IMR-90 (cell line): Measurements from ENCODE around the gene ADGRB3.

Experiments
- BHLHE40 ChIP-seq: fragments of 150-350 bp; IDR thresholded peaks from 2 replicates; pipeline ENCODE4 v1.6.1; 2016; ENCODE audit warnings: mild to moderate bottlenecking, low read depth, low read length
- CHD1 ChIP-seq: IDR thresholded peaks from 2 replicates; pipeline ENCODE4 v1.6.1; 2012; ENCODE audit warnings: low read depth, low read length, improper control_type of control experiment
- FOS ChIP-seq: fragments of 150-350 bp; IDR thresholded peaks from 2 replicates; pipeline ENCODE4 v1.6.1; 2016; ENCODE audit warnings: low read depth, low read length
- MAFK ChIP-seq: IDR thresholded peaks from 2 replicates; pipeline ENCODE4 v1.6.1; 2012; ENCODE audit warnings: low read depth, low read length, improper control_type of control experiment
- MAZ ChIP-seq: IDR thresholded peaks from 2 replicates; pipeline ENCODE4 v1.6.1; 2012; ENCODE audit warnings: low read depth, mild to moderate bottlenecking, low read length, improper control_type of control experiment, moderate library complexity, borderline replicate concordance
- NFE2L2 ChIP-seq: fragments of 150-350 bp; IDR thresholded peaks from 2 replicates; pipeline ENCODE4 v1.6.1; 2016; ENCODE audit warnings: low read depth, mild to moderate bottlenecking, low read length
- POLR2A ChIP-seq: IDR thresholded peaks from 2 replicates; pipeline ENCODE4 v1.6.1; 2012; ENCODE audit warnings: mild to moderate bottlenecking, low read depth, low read length
- RAD21 ChIP-seq: IDR thresholded peaks from 2 replicates; pipeline ENCODE4 v1.6.1; 2012; ENCODE audit warnings: low read length, improper control_type of control experiment
- SMC3 ChIP-seq: fragments of 150-350 bp; IDR thresholded peaks from 2 replicates; pipeline ENCODE4 v1.6.1; 2016; ENCODE audit warnings: low read depth, mild to moderate bottlenecking, antibody characterized with exemption, low read length, moderate library complexity
- TF ChIP-seq, protein P1 (sequence below): conservative IDR thresholded peaks from 2 replicates; pipeline ENCODE4 v1.5.1; 2012; ENCODE audit warnings: mild to moderate bottlenecking, low read depth, low read length, improper control_type of control experiment
- TF ChIP-seq, protein P2 (sequence below): fragments of 150-350 bp; IDR thresholded peaks from 2 replicates; pipeline ENCODE4 v1.6.1; 2016; ENCODE audit warnings: low read depth, mild to moderate bottlenecking, low read length, moderate library complexity, borderline replicate concordance
- TF ChIP-seq, protein P3 (sequence below): fragments of 150-350 bp; IDR thresholded peaks from 2 replicates; pipeline ENCODE4 v1.6.1; 2017; ENCODE audit warnings: mild to moderate bottlenecking, antibody characterized with exemption, low read length, low read depth

DNA sequence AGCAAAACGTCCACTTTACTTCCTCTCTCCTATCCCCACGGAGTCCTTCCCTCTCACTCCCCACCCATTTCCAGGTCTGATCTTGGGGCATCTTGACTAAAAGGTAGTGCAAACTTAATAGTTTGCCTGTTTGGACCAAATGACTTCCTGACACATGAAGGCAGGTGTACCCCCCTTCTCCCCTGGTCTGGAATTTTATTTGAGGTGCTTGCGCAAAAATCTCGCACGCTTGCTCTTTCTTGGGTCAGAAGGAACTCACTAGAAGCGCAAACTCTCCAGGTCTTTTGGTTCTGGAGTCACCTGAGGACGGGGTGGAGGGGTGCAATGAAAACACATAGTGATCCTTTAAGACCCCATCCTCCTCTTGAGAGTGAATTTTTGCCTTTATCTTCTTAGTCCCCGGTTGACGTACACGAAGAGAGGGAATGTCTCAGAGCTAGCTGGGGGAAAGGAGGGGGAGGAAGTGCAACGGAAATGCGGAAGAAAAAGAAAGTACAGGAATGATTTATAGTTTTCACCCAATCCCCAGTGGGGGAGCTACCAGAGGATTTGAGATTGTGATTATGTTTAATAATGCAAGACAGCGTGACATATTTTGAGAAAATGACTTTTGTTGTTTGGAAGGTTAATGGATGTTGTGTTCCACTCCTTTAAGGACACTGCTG is 4.9 kb downstream of the ADGRB3 start:
- TF ChIP-seq NFE2L2 (no peak), POLR2A (no peak), BHLHE40 (no peak), RAD21 (no peak), MAFK (no peak), SMC3 (no peak), MAZ (no peak), CHD1 (no peak), FOS (no peak)
- TF ChIP-seq, protein P1, sequence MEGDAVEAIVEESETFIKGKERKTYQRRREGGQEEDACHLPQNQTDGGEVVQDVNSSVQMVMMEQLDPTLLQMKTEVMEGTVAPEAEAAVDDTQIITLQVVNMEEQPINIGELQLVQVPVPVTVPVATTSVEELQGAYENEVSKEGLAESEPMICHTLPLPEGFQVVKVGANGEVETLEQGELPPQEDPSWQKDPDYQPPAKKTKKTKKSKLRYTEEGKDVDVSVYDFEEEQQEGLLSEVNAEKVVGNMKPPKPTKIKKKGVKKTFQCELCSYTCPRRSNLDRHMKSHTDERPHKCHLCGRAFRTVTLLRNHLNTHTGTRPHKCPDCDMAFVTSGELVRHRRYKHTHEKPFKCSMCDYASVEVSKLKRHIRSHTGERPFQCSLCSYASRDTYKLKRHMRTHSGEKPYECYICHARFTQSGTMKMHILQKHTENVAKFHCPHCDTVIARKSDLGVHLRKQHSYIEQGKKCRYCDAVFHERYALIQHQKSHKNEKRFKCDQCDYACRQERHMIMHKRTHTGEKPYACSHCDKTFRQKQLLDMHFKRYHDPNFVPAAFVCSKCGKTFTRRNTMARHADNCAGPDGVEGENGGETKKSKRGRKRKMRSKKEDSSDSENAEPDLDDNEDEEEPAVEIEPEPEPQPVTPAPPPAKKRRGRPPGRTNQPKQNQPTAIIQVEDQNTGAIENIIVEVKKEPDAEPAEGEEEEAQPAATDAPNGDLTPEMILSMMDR: no peak
- TF ChIP-seq, protein P2, sequence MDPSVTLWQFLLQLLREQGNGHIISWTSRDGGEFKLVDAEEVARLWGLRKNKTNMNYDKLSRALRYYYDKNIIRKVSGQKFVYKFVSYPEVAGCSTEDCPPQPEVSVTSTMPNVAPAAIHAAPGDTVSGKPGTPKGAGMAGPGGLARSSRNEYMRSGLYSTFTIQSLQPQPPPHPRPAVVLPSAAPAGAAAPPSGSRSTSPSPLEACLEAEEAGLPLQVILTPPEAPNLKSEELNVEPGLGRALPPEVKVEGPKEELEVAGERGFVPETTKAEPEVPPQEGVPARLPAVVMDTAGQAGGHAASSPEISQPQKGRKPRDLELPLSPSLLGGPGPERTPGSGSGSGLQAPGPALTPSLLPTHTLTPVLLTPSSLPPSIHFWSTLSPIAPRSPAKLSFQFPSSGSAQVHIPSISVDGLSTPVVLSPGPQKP: no peak
- TF ChIP-seq, protein P3, sequence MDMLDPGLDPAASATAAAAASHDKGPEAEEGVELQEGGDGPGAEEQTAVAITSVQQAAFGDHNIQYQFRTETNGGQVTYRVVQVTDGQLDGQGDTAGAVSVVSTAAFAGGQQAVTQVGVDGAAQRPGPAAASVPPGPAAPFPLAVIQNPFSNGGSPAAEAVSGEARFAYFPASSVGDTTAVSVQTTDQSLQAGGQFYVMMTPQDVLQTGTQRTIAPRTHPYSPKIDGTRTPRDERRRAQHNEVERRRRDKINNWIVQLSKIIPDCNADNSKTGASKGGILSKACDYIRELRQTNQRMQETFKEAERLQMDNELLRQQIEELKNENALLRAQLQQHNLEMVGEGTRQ: no peak
